ENCODE measurements around the gene CAMK1D. TPM values are rescaled to one million over a fixed set of nuclear protein-coding genes. Genes with fewer than 3 reads are reported as not detected.

The CAMK1D gene
- total RNA-seq, 1 donor from 2014 or later, result 8.7 TPM

DNA sequence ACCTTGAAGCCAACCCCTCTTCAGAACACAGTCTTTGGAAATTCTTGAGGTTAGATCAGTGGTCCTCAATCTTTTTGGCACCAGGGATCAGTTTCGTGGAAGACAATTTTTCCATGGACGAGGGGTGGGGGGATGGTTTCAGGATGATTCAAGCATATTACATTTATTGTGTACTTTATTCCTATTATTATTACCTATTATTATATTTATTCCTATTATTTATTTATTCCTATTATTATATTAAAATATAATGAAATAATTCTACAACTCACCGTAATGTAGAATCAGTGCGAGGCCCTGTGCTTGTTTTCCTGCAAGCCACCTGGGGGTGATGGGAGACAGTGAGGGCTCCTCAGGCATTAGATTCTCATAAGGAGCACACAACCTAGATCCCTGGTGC lies 17.9 kb downstream of the CAMK1D start:
- intact Hi-C loops (cut with micrococcal nuclease), result loop anchor here (5.0 kb wide), 1 partner anchor 80 kb away; no protein-coding TSS in a partner anchor

DNA sequence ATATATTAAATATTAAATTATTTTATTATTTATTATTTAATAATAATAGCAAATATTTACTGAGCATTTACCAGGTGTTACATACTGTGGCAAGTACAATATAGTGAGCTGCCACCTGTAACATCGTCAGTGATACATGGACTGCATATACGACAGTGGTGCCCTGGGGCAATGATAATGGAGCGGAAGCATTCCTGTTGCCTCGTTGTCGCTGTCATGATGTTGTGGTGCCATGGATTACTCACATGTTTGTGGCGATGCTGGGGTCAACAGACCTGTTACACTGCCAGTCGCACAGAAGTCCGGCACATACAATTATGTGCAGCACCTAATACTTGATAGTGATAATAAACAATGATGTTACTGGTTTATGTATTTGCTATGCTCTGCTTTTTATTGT lies 20.6 kb downstream of the CAMK1D start:
- intact Hi-C loops (cut with micrococcal nuclease), result loop anchor here (5.0 kb wide), 1 partner anchor 77 kb away; no protein-coding TSS in a partner anchor

DNA sequence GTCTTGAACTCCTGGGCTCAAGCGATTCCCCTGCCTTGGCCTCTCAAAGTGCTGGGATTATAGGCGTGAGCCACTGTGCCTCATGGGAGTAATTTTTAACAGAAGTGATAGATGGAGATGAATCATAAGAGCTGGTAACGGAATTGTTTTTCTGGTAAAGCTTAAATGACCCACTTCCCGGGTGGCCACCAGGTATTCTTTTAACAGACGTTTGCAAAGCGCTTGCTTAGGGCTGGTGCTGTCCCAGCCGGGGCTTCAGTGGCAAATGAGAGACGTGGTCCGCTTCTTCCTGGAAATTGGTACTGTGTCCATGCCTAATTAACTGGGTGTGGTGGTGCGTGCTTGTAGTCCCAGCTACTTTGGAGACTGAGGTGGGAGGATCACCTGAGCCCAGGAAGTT lies 23.5 kb downstream of the CAMK1D start:
- intact Hi-C loops (cut with micrococcal nuclease), result no loop called here

DNA sequence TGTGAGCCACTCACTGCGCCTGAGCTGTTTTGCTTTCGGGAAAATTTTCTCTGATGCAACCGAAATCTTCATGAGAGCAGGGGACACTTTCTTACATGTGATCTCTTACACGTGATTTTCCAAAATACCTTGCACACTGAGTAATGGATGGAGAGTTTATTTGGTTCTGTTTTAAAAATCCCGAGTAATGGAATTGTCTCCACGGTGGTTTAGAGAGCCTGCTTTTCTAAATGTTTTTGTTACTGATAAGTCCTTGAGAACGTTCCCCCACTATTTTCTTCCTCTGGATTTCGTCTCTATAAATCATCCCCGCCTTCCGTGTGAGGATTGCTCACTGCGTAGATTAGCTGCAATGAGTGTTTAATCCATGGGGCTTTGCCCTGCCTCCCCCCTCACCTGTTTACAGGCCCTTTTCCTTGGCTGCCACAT lies 25.7 kb downstream of the CAMK1D start:
- intact Hi-C loops (cut with micrococcal nuclease), result no loop called here

DNA sequence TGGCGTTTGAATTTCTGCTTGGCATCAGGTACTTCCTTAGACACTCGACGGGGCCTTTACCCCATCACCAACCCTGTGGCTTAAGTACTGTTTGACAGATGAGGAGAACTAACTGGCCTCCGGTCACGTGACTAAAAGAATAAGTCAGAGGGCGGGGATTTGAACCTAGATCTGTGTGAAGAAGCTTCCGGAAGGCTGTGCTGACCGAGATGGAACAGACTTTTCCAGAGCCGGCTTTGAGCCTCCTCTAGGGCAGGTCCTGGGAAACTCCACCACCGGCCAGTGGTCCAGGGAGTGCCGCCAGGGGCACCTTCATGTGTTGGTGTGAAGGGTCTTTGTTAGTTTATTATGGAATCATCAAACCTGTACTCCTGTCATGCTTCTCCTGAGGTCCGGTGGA lies 26.9 kb downstream of the CAMK1D start:
- intact Hi-C loops (cut with micrococcal nuclease), result no loop called here

DNA sequence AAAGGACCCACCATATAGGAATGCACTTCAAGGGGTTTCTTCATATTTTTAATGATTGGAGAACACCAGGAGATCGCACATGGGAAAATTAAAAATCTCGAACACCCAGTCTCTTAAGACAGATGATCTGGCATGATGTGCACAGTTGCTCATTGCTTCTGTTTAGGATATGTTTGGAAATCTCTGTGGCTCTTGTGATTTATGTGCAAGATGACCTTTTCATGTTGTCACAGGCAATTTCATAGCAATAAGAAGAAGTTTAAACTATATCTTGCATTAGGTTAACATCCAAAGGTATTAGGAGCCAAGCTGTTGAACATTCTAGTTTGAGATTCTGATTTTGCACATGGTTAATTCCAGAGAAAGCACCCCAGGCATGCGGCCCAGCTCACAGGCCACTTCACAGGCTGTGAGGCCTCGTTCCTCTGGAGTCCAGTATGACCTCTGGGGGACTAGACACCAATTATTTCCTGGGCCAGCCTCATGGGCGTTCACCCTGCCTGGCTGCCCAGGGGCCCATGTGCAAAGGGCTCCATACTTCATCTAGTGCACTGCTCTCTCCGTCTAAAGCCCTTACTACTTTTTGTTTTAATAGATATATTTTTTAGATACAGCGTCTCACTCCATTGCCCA lies 28.4 kb downstream of the CAMK1D start:
- intact Hi-C loops (cut with micrococcal nuclease), result no loop called here

DNA sequence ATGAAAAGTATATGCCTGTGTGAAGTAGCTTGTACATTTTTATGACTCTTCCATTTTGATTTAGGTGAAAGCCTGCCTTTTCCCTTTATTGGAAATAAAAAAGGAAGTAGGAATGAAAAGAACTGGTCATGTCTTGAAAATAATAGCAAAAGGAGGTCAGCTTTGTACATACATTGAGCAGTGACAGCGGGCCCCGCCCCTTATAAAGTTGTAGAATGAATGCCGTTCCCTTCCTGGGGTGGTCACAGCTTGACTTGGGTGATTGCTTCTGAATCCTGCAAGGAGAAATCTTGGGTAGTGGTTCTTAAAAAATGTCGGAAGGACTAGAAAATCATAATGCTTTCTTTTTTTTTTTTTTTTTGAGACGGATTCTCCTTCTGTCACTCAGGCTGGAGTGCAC lies 31.7 kb downstream of the CAMK1D start:
- intact Hi-C loops (cut with micrococcal nuclease), result no loop called here

DNA sequence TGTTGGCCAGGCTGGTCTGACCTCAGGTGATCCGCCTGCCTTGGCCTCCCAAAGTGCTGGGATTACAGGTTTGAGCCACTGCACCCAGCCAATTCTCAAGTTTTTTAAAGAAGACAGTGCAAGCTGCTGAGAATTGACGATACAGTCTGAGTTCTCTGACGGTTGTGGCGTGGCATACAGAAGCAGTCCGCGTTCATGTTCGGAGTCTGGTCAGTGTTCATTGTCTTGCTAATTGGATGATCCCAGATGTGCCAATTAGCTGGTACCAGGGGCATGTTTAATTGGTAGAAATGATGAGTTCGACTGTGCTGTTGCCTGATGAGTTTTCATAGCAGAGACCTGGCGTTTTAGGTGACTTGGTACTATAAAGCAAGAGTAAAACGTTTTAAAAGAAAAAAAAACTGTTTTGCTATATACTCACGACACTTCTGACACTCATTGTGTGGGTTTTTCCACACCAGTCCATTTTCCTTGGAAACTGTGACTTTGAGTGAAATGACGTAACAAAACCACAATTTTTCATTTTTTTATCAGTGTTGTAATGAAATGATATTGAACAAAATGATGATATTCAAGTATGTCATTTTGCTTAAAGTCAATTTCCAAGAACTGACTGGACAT lies 32.3 kb downstream of the CAMK1D start:
- intact Hi-C loops (cut with micrococcal nuclease), result no loop called here

DNA sequence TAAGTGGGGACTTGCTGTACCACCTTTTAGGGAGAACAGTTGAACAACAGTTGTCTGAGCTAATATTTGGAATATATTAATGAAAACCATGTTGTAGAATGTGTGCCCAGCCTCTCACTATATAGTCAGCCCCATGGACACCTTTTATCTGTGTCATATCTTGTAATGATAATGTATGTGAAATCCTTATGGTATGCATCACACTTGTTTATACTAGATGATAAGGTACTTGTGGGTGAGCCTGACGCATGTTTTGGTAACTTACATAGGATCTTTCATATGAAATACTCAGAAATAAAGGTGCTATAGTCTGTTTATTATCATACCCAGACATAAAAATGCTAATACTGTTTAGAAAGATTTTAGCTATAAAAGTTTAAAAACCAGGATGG lies 32.8 kb downstream of the CAMK1D start:
- intact Hi-C loops (cut with micrococcal nuclease), result no loop called here

DNA sequence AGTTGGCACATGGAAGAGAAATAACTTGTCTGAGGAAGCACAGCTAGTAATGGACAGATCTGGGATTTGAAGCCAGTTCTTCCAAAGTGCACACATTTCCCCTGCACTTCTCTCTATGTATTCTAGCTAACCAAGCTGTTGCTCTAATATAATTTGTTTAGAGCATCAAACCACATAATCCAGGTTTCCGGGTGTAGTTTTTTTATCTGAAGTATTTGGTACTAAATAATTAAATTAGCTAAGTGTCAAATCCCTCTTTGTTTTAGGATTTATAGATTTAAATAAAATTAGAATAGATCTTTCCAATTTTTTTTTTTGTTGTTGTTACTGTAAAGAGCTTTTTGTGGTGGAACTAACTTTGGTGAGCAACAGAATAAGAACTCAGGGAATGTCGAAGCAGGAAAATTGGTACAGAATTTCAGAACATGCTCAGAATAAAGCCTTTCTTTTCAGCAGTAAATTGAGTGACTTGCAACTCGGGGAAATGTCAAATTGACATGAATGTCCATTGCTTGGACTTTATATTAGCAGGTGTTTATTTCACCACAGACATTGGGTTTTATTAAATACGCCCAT lies 33.7 kb downstream of the CAMK1D start:
- intact Hi-C loops (cut with micrococcal nuclease), result no loop called here

DNA sequence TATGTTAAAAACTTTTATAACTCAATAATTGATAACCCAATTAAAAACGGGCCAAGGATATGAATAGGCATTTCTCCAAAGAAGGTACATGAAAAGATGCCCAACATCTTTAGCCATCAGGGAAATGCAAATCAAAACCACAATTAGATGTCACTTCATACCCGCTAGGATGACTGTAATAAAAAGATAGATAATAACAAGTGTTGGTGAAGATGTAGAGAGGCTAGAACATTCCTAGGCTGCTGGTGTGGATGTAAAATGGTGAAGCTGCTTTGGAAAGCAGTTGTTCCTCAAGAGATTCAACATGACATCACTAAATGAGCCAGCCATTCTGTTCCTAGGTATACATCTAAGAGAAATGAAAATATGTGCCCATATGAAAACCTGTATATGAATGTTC lies 35.6 kb downstream of the CAMK1D start:
- intact Hi-C loops (cut with micrococcal nuclease), result no loop called here

DNA sequence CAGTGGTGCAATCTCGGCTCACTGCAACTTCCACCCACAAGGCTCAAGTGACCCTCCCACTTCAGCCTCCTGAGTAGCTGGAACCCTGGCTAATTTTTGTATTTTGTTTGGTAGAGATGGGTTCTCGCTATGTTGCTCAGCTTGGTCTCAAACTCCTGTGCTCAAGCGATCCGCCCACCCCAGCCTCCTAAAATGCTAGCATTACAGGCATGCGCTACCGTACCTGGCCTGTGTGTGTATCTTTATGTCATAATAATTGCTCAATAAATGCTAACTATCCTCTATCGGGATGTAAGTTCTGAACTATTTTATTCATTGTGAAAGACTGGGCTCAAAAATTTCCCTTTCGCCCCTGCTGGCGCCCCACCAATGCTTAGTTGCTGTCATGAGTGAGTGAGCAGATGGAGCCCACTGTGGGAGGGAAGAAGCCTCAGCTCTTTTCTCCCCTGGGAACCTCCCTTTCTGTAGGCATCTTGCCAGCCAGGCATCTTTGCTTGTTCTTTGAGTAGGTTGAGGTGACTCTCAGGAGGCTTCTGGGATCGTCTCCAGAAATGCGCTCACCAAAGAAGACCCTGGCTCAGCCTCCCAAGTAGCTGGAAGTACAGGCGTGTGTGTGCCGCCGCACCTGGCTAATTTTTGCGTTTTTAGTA lies 38.3 kb downstream of the CAMK1D start:
- intact Hi-C loops (cut with micrococcal nuclease), result no loop called here

DNA sequence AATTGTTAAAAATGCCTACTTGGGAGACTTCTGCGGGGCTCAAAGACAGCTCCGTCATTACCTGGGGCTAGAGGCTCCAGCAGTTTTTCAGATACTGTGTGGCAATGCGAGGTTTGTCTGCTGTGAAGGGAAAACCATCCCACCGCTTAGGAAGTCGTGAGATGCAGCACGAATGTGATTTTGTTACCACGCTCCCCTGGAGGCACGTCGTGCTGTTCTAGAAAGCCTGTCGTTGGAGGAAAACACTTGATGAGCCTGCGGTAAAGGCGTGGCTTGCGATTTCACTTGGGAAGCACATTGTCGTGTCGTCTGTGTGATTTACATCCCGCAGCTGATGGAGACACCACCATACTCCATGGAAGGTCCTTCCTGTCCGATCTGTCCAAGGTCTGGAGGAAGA lies 39.3 kb downstream of the CAMK1D start:
- intact Hi-C loops (cut with micrococcal nuclease), result no loop called here

DNA sequence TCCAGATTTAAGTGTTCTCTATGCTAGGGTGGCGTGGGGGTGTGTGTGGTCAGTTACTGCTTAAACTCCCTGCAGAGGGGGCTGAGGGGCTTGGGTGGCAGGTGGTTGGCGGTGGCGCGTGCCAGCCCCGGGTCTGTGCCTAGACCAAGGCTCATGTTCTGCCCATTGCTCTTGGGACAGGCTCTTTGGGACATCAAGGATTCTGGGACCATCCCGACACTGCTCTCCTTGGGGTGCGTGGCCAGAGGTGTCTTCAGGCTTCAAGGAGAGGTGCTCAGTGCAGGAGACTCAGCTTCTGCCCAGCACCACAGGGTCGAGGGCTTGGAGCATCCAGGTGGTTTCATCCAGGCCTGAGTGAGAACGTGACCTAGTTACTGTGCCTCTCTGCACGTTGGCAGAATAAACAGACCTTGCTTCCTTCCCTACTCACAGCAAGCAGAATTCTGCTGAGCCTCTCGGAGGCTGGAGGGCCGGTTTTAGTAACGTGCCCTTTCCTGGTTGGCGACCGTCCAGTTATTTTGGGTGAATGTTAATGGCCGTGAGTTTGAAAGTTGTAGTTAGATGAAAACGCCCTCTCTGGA lies 39.9 kb downstream of the CAMK1D start:
- intact Hi-C loops (cut with micrococcal nuclease), result no loop called here

DNA sequence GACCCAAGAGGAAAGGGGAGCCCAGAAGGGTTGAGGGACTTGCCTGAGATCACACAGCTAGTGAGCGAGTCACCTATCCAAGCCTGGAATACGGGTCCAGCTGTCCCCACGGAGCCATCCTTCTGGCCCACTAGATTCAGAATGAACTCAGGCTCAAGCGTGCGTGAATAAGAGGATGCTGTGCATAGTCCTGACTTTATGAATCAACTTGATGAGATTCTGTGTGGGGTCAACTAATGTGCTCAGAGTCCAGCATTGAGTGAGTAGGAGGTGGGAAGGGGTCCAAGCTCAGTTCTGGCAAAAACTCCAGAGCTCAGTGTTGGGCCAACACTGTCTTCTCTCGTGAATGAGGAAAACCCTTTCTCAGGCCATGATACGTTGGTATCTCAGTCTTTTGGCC lies 41.4 kb downstream of the CAMK1D start:
- intact Hi-C loops (cut with micrococcal nuclease), result no loop called here

DNA sequence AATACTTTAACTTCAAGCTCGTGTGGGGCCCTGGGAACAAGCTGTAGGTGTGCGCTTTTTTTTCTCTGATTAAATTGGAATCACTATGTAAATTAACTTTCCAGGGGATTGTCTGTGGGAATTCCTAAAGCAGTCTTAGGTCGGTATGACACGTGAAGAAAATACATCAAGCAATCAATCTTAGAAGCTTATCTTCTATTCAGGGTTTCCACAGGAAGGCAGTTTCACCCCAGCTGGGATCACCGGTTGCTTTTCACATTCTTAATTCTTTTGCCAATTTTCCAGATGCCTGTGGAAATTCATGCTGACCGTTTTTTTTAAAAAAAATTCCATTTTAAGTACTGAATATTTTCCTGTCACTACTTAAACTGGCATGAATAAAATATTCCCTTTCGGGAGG lies 41.9 kb downstream of the CAMK1D start:
- intact Hi-C loops (cut with micrococcal nuclease), result no loop called here

DNA sequence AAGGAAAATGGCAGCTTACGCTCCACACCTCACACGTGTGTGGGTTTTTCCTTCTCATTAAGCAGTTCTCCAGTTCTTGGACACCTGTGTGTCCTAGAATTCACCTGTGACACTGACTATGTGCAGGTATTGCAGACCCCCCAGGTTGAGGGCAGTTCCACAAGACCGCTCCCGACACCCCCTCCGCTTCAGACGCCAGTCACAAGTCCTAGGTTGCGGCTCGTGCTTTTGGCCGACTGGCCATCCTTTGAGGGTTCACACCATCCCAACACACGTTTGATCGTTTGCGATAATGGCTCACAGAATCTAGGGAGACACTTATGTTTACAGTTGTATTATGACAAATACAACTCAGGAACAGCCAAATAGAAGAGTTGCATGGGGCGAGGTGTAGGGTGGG lies 44.5 kb downstream of the CAMK1D start:
- intact Hi-C loops (cut with micrococcal nuclease), result no loop called here

DNA sequence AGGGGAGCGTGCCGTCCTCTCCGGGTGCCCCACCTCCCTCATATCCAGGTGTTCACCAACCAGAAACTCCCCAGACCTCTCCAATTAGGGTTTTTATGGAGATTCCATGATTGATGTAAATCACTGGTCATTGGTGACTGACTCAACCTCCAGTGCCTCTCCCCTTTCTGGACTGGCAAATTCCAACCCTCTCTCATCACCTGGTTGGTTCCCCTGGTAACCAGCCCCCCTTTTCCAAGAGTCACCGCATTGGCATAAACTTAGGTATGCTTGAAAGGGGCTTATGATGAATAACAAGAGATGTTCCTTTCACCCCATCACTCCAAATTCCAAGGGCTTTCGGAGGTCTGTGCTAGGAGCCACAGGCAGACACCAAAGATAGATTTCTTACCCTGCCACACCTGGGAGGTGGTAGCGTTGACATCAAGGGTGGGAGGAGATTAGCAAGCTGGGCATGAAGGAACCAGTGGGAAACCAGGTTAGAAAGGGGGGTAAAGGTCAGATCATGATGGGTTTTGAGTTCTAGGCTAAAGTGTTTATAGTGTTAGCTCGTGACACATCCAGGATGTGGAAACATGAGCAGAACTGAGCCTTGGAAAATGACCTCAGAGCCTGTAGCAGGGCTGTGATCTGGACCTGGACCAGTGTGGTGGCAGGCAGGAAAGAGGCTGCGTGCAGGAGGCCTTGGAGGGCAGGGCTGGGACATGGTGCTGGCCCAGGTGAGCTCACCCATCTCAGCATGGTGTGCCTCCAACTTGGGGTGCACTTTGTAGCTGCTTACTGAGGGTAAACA lies 45.1 kb downstream of the CAMK1D start:
- intact Hi-C loops (cut with micrococcal nuclease), result no loop called here

DNA sequence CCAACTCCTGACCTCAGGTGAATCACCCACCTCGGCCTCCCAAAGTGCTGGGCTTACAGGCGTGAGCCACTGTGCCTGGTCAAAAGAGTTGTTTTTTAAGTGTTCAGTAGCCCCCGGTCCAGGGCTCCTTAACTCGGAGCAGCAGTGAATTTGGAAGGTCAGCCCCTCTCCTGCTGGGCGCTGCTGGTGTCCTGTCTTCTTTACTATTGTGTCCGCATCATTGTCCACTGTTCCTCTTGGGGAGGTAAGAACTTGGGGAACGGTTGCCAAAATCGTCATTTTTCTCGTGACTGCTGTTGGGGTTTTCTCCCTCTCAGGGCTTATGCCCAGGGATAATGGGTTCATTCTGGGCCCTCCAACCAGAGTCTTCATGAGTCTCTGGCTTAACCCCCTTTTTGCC lies 46.7 kb downstream of the CAMK1D start:
- intact Hi-C loops (cut with micrococcal nuclease), result no loop called here

DNA sequence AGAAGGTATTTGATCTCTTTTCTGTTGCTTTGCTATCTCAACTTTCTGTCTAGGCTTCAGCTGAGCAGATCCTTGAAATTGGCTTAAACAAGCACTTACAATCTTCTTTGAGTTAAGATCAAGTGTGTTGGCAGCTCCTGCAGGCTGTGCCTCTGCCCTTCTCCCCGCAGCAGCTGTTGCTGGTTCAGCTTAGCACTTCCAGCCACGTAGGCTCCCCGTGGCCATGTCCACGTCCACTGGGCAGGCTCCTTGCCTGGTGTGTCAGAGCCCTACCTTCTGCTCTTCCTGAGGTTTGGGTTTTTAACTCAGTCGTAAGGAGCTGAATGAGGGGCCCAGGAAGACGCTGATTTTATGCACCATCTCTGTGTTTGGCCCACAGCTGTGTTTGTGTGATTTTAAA lies 47.2 kb downstream of the CAMK1D start:
- intact Hi-C loops (cut with micrococcal nuclease), result no loop called here

DNA sequence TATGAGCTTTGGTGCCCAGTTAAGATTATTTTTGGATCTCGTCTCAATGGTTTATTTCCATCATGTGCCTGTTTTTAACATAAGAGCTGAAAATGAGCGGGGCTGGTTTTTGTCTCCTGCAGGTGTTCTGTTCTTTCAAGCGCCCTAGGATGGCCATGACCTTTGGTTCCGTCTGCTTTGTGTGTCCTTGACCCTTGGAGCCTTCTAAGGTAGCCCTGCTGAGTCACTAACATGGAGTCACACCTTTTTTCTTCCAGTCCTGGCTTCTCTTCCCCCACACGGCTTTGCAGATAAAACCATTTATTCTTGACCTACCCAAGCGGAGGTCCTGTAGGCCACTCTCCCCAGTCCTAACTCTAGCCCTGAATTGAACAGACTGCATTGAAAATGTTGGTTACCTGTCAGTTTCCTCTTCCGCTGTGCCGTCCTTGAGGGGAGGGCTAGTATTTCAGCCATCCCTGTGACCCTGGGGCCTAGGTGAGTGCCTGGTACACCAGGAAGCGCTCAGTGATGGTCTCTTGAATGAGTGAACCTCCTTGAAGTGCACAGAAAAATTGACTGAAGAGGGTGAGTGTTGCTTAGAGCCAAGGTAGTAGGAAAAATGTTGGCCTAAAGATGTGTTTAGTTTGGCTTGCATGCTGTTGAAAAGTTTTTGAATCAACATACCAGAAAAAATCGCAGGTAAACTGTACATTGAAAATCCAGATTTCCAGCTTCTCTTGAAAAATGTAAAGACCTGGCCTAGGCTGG lies 48.0 kb downstream of the CAMK1D start:
- intact Hi-C loops (cut with micrococcal nuclease), result no loop called here
